Measurements from ENCODE around the gene NF1. TPM values are rescaled to one million over a fixed set of nuclear protein-coding genes. Genes with fewer than 3 reads are reported as not detected.
A peak's percentile ranks its signal among the peaks of the same experiment; 100 is the strongest.
"Not testable (repeated sequence)": the region's sequence is repeated elsewhere in the genome, so short reads cannot be mapped to it uniquely, and the experiment has no call there.

Gene NF1
- total and polyA plus RNA-seq, 8 donors, result 45.0 to 57.7 (median 52.0) TPM

DNA sequence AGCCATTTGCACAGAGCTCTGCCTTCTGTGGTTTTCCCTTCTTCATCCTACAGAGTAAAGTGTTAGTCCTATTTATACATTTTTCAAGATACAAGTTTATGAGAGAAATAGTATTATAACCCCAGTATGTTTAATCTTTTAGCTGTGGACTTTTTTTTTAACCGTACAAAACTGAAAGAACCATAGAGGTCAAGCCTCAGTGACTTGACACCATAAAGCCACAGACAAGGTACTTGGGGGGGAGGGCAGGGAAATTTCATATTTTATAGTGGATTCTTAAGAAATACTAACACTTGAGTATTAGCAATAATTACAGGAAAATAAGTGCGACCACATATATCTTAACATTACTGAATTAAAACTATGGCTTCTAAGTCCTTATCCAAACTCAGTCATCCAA is 279.7 kb downstream of the NF1 start:
- Histone ChIP-seq H3K27me3 (no peaks in the 10 kb centered on the region), H3K36me3 (peaks cover 0 to 8% of the 10 kb centered on the region in 2 donors), H3K4me1 (peaks cover 0 to 31% of the 10 kb centered on the region in 2 donors), H3K9me3 (no peaks in the 10 kb centered on the region), H3K27ac (peak overlapping the region in 1 of 2 donors; percentile 83), H3K4me3 (no peak overlapping the region)
- no peak for DNase-seq
- TF ChIP-seq, protein P1, sequence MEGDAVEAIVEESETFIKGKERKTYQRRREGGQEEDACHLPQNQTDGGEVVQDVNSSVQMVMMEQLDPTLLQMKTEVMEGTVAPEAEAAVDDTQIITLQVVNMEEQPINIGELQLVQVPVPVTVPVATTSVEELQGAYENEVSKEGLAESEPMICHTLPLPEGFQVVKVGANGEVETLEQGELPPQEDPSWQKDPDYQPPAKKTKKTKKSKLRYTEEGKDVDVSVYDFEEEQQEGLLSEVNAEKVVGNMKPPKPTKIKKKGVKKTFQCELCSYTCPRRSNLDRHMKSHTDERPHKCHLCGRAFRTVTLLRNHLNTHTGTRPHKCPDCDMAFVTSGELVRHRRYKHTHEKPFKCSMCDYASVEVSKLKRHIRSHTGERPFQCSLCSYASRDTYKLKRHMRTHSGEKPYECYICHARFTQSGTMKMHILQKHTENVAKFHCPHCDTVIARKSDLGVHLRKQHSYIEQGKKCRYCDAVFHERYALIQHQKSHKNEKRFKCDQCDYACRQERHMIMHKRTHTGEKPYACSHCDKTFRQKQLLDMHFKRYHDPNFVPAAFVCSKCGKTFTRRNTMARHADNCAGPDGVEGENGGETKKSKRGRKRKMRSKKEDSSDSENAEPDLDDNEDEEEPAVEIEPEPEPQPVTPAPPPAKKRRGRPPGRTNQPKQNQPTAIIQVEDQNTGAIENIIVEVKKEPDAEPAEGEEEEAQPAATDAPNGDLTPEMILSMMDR (IDR thresholded peaks at IDR 0.05), result no peak
- intact Hi-C loops (cut with DNase I), result no loop called here
- ATAC-seq, result no peak

DNA sequence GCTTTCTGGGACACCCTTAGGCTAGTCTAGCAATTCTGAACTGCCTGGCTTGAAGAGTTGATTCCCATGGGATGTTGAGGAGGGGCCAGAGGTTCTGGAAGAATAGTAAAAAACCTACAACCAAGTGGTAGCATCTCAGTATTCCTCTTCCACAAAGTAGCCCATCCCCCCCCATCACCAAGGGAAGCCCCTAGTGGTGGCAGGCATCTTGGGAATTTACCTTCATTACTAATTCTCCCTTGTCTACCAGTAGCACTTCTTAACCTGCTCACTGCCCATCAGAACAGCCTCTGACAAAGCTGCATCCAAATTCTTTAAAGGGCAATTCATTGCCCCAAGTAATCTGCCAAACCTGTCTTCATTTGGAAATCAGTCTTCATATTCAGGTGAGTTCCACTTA is 283.9 kb downstream of the NF1 start:
- H3K27ac ChIP-seq, result no peak overlapping the region
- ATAC-seq (no peak), DNase-seq (no peak)
- TF ChIP-seq, protein P1 (IDR thresholded peaks at IDR 0.05), result no peak
- H3K4me3 ChIP-seq, result no peak overlapping the region
- H3K4me1 ChIP-seq, result peaks cover 0 to 10% of the 10 kb centered on the region in 2 donors
- intact Hi-C loops (cut with DNase I), result no loop called here
- H3K9me3 ChIP-seq, result no peaks in the 10 kb centered on the region
- peaks cover 0 to 8% of the 10 kb centered on the region in 2 donors for H3K36me3 ChIP-seq
- H3K27me3 ChIP-seq, result no peaks in the 10 kb centered on the region

DNA sequence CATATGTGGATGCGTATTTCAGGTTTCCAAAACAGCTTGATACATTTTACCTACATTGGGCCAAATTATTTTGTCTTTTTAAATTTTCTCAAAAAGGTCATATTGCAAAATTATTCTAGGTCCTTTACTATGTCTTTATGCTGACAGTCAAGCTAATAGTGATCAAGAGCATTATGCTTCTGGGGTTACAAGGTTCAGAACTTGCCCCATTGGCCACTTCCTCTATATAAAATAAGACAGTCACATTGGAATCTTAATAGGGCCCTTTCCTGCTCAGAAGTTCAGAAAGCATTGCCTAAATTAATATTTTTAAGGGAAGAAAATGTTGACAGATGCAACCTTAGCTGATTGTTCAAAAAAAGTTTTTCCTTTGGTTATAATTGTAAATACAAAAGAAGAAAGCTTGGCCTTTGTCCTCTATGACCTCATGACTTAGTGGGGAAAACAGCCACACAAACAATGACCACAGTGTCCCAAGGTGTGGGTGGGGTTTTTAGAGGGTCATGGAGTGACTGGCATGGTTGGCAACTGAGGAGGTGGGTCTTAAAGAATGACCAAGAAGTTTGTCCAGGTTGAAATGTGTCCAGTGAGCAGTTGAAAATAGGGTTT is 284.9 kb downstream of the NF1 start:
- no peak for ATAC-seq
- no peak for DNase-seq
- TF ChIP-seq, protein P1 (IDR thresholded peaks at IDR 0.05), result no peak
- Histone ChIP-seq H3K4me3 (no peak overlapping the region), H3K27me3 (no peaks in the 10 kb centered on the region), H3K27ac (no peak overlapping the region), H3K36me3 (no peaks in the 10 kb centered on the region), H3K4me1 (no peaks in the 10 kb centered on the region), H3K9me3 (no peaks in the 10 kb centered on the region)
- intact Hi-C loops (cut with DNase I), result no loop called here

DNA sequence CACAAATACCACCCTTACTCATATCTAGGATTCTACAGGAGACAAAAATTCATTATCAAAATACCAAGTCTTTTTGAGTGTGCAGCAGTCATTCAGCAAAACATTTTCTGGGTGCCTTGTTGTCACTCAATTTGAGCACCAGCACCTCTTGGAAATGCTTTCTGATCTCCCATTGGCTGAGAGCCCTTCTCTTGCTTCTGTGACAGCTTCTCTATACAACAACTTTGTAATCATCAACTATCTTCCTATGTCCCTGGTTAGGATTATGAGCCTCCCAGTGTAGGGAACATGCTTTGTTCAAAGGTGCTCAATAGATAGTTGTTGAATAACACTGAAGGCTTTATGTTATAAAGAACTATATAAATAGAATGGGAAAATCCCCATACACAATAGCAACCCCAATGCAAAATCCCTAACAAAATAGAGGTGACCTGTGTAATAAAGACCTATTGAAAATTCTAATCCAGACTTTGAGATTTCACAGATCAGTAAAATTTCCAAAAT is 286.4 kb downstream of the NF1 start:
- no peaks in the 10 kb centered on the region for H3K4me1 ChIP-seq
- no peaks in the 10 kb centered on the region for H3K9me3 ChIP-seq
- DNase-seq (no peak), ATAC-seq (no peak)
- H3K36me3 ChIP-seq, result no peaks in the 10 kb centered on the region
- H3K27ac ChIP-seq, result no peak overlapping the region
- H3K4me3 ChIP-seq, result no peak overlapping the region
- intact Hi-C loops (cut with DNase I), result no loop called here
- TF ChIP-seq, protein P1 (IDR thresholded peaks at IDR 0.05), result no peak
- no peaks in the 10 kb centered on the region for H3K27me3 ChIP-seq

DNA sequence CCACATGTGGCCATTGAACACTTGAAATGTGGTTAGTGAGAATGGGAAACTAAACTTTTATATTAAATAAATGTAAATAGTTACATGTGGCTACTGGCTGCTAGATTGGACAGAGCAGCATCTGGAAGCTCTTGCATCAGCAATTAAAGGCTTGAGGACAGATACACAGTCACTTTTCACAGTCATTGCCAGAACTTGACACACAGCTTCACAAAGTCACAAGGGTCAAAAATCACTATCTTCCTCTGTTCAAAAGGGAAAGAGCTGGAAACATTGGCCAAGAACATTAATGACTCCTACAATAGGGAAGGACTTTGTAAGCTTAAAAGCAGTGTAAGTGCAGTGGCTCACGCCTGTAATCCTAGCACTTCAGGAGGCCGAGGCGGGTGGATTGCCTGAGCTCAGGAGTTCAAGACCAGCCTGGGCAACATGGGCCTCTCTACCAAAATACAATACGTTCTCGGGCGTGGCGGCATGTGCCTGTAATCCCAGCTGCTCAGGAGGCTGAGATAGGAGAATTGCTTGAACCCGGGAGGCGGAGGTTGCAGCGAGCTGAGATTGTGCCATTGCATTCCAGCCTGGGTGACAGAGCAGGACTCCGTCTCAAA is 288.0 kb downstream of the NF1 start:
- H3K4me1 ChIP-seq; H3K9me3 ChIP-seq; ATAC-seq; H3K27ac ChIP-seq; H3K4me3 ChIP-seq; intact Hi-C loops (cut with DNase I); DNase-seq; H3K27me3 ChIP-seq; H3K36me3 ChIP-seq: not testable (repeated sequence)

DNA sequence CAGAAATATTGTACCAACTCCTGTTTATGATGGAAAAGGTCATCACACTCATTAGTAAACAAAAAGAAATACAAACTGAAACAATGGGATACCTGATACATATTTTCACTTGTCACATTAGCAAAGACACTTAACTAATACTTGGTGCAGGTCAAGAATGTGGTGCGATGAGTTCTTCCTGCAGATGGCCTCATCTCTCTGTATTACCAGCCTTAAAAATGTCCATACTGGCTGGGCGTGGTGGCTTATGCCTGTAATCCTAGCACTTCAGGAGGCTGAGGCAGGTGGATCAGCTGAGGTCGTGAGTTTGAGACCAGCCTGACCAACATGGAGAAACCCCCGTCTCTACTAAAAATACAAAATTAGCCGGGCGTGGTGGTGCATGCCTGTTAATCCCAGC is 288.7 kb downstream of the NF1 start:
- H3K27me3 ChIP-seq; intact Hi-C loops (cut with DNase I); H3K4me3 ChIP-seq; DNase-seq; ATAC-seq; H3K4me1 ChIP-seq; H3K36me3 ChIP-seq; H3K27ac ChIP-seq; H3K9me3 ChIP-seq: not testable (repeated sequence)
